Thyroid gland (tissue), 4 donors: Measurements from ENCODE around the gene PPP2R1A. TPM values are rescaled to one million over a fixed set of nuclear protein-coding genes. Genes with fewer than 3 reads are reported as not detected.

Experiments
- DNase-seq, 2 donors: peaks; one replicate each; pipeline ENCODE4 v3.0.0-alpha.2; 2019
- H3K27ac ChIP-seq, 3 donors: fragments of 200-600 bp; sonication (generic); 1 replicate in 2 of 3; 2 replicates in 1 of 3; pipeline ENCODE4 v1.5.1; 2016 to 2019; ENCODE audit warnings: mild to moderate bottlenecking in 1 of 3, moderate library complexity in 1 of 3
- H3K27me3 ChIP-seq: fragments of 200-600 bp; sonication (generic); one replicate; pipeline ENCODE4 v1.5.1; 2019
- H3K36me3 ChIP-seq, 2 donors: fragments of 200-600 bp; sonication (generic); one replicate each; pipeline ENCODE4 v1.5.1; 2016 to 2019
- H3K4me1 ChIP-seq, 2 donors: fragments of 200-600 bp; sonication (generic); one replicate each; pipeline ENCODE4 v1.5.1; 2017 to 2019
- H3K4me3 ChIP-seq, 3 donors: fragments of 200-600 bp; sonication (generic); replicated peaks in 1 of 3; 1 replicate in 2 of 3; 2 replicates in 1 of 3; pipeline ENCODE4 v1.5.1; 2016; ENCODE audit warnings: mild to moderate bottlenecking in 1 of 3
- H3K9me3 ChIP-seq: fragments of 200-600 bp; sonication (generic); one replicate; pipeline ENCODE4 v1.5.1; 2017
- CTCF ChIP-seq, 6 experiments: fragments of 200-600 bp in 3 of 6; fragments of 450-650 bp in 3 of 6; sonication (generic) in 3 of 6; IDR thresholded peaks; one replicate each; pipeline ENCODE4 v1.5.1; 2016 to 2019; ENCODE audit warnings: antibody characterized with exemption in 6 of 6, mild to moderate bottlenecking in 2 of 6, inconsistent platforms in 1 of 6, moderate library complexity in 1 of 6
- POLR2A ChIP-seq, 2 donors: fragments of 450-650 bp; IDR thresholded peaks; one replicate each; pipeline ENCODE4 v1.6.1; 2017; ENCODE audit warnings: antibody characterized with exemption in 2 of 2, mild to moderate bottlenecking in 2 of 2, moderate library complexity in 1 of 2
- WGBS, 2 donors: methylation state at CpG; one replicate each; pipeline ENCODE4 v1.1.5; 2017; 5-methylcytosine and 5-hydroxymethylcytosine counted together
- intact Hi-C: fragments of 100-400 bp; cut with DNase I; formaldehyde crosslinking; loops from one replicate; pipeline ENCODE4 v1.15.1; 2023
- total RNA-seq, 4 donors: library from RNA; depleted of rRNA; stranded (reverse); fragments of >200 nt; gene quantifications; one replicate each; pipeline ENCODE4 v1.2.3, GENCODE V29; 2016

The PPP2R1A gene
- total RNA-seq, 4 donors from 2014 or later = 120 to 272 (median 258) TPM

- WGBS, 2 donors = 92% methylated on average over 2 of the region's 2 CpGs
- no peaks in the 10 kb centered on the region for H3K27me3 ChIP-seq
- H3K4me3 ChIP-seq = no peak overlapping the region
- no peak for TF ChIP-seq POLR2A (IDR thresholded peaks at IDR 0.05)
- TF ChIP-seq CTCF (IDR thresholded peaks at IDR 0.05) = no peak
- no peak for DNase-seq
- no peak overlapping the region for H3K27ac ChIP-seq
- H3K4me1 ChIP-seq = no peaks in the 10 kb centered on the region
- H3K36me3 ChIP-seq = no peaks in the 10 kb centered on the region
- intact Hi-C loops = no loop called here
- H3K9me3 ChIP-seq = no peaks in the 10 kb centered on the region
These were observed 44.6 kb downstream of the PPP2R1A start for GRCh38 chr19:52234406-52234805.

- no peak for DNase-seq
- Histone ChIP-seq H3K4me1 (no peaks in the 10 kb centered on the region), H3K4me3 (no peak overlapping the region), H3K27ac (no peak overlapping the region), H3K9me3 (no peaks in the 10 kb centered on the region), H3K27me3 (no peaks in the 10 kb centered on the region), H3K36me3 (no peaks in the 10 kb centered on the region)
- 62 to 65% methylated on average over 2 of the region's 2 CpGs for WGBS, 2 donors
- TF ChIP-seq POLR2A (IDR thresholded peaks at IDR 0.05) = no peak
- TF ChIP-seq CTCF (IDR thresholded peaks at IDR 0.05) = no peak
- intact Hi-C loops = no loop called here
These were observed 47.3 kb downstream of the PPP2R1A start for GRCh38 chr19:52237197-52237596.

GRCh38 chr19:52237771-52238400 is 48.0 kb downstream of the PPP2R1A start:
- 11 to 13% methylated on average over 8 of the region's 8 CpGs for WGBS, 2 donors
- Histone ChIP-seq H3K4me1 (no peaks in the 10 kb centered on the region), H3K27me3 (no peaks in the 10 kb centered on the region), H3K9me3 (no peaks in the 10 kb centered on the region), H3K27ac (no peak overlapping the region), H3K4me3 (no peak overlapping the region), H3K36me3 (no peaks in the 10 kb centered on the region)
- peak; percentile 55 to 58 for DNase-seq
- peak; percentile 68 to 85 (median 82) for TF ChIP-seq CTCF (IDR thresholded peaks at IDR 0.05)
- TF ChIP-seq POLR2A (IDR thresholded peaks at IDR 0.05) = no peak
- intact Hi-C loops = loop anchor here (2.0 kb wide), 1 partner anchor 99 kb away; the partner anchor contains the start of gene ZNF616

- no peak overlapping the region for H3K4me3 ChIP-seq
- no peaks in the 10 kb centered on the region for H3K36me3 ChIP-seq
- TF ChIP-seq CTCF (IDR thresholded peaks at IDR 0.05) (no peak), POLR2A (IDR thresholded peaks at IDR 0.05) (no peak)
- DNase-seq = no peak
- WGBS, 2 donors = 86 to 87% methylated on average over 12 of the region's 12 CpGs
- intact Hi-C loops = loop anchor here (10.0 kb wide), 1 partner anchor 501 kb away; no protein-coding TSS in a partner anchor
- H3K27me3 ChIP-seq = no peaks in the 10 kb centered on the region
- H3K9me3 ChIP-seq = no peaks in the 10 kb centered on the region
- H3K27ac ChIP-seq = no peak overlapping the region
- no peaks in the 10 kb centered on the region for H3K4me1 ChIP-seq
These were observed 54.2 kb downstream of the PPP2R1A start for GRCh38 chr19:52244021-52244420.

GRCh38 chr19:52248241-52248640 is 58.4 kb downstream of the PPP2R1A start:
- no peaks in the 10 kb centered on the region for H3K9me3 ChIP-seq
- TF ChIP-seq CTCF (IDR thresholded peaks at IDR 0.05) = peak; percentile 30 to 75 (median 62)
- TF ChIP-seq POLR2A (IDR thresholded peaks at IDR 0.05) = no peak
- intact Hi-C loops = loop anchor here (10.0 kb wide), 1 partner anchor 497 kb away; no protein-coding TSS in a partner anchor
- WGBS, 2 donors = 8 to 12% methylated on average over 6 of the region's 6 CpGs
- DNase-seq = peak; percentile 66 to 71
- H3K27me3 ChIP-seq = no peaks in the 10 kb centered on the region
- no peaks in the 10 kb centered on the region for H3K4me1 ChIP-seq
- H3K36me3 ChIP-seq = no peaks in the 10 kb centered on the region
- no peak overlapping the region for H3K4me3 ChIP-seq
- H3K27ac ChIP-seq = no peak overlapping the region
